H1 (cell line): ENCODE results near the gene ZBED5. TPM values are rescaled to one million over a fixed set of nuclear protein-coding genes. Genes with fewer than 3 reads are reported as not detected.

Source experiments
- CTCF ChIA-PET: fragments of 300-600 bp; sonication (Branson Sonifier 250); formaldehyde crosslinking; loops from one replicate; lab custom pipeline; 2021; ENCODE audit not compliant: partially characterized antibody; lab: Charles Lee
- POLR2A ChIA-PET: fragments of 300-600 bp; sonication (Branson Sonifier 250); formaldehyde crosslinking; loops from one replicate; lab custom pipeline; 2021; ENCODE audit warnings: inconsistent platforms; ENCODE audit not compliant: partially characterized antibody; lab: Charles Lee
- DNase-seq, 2 experiments: peaks; one replicate each; pipeline versions ENCODE4 v3.0.0 to v3.0.0-alpha.2; 2010 to 2022; ENCODE audit warnings: low spot score in 2 of 2, low read depth in 1 of 2, mixed read lengths in 1 of 2
- FAIRE-seq: peaks from 2 replicates; lab custom pipeline; 2011; peaks lifted over from hg19 to GRCh38; lab: Jason Lieb, UNC
- H2AFZ ChIP-seq: 2 replicates; pipeline ENCODE4 v1.8.1; 2012; ENCODE audit warnings: low read length, inconsistent platforms
- H2AK5ac ChIP-seq: 2 replicates; pipeline ENCODE4 v1.6.1; 2013; ENCODE audit warnings: low read depth, low read length
- H2BK120ac ChIP-seq: replicated peaks from 2 replicates; pipeline ENCODE3; 2013; ENCODE audit warnings: low read depth, low read length, inconsistent platforms
- H2BK12ac ChIP-seq: 2 replicates; pipeline ENCODE4 v1.6.1; 2013; ENCODE audit warnings: low read depth, low read length
- H2BK15ac ChIP-seq: 2 replicates; pipeline ENCODE4 v1.6.1; 2013; ENCODE audit warnings: low read length
- H2BK20ac ChIP-seq: 2 replicates; pipeline ENCODE4 v1.6.1; 2013; ENCODE audit warnings: low read length
- H2BK5ac ChIP-seq: 2 replicates; pipeline ENCODE4 v1.6.1; 2013; ENCODE audit warnings: low read depth, low read length
- H3K14ac ChIP-seq: 2 replicates; pipeline ENCODE4 v1.6.1; 2013; ENCODE audit warnings: inconsistent platforms; ENCODE audit not compliant: insufficient read length
- H3K18ac ChIP-seq: 2 replicates; pipeline ENCODE4 v1.6.1; 2013; ENCODE audit warnings: low read length; ENCODE audit errors: extremely low read depth
- H3K23ac ChIP-seq: 2 replicates; pipeline ENCODE4 v1.6.1; 2013; ENCODE audit warnings: inconsistent platforms; ENCODE audit not compliant: insufficient read length
- H3K23me2 ChIP-seq: 2 replicates; pipeline ENCODE4 v1.6.1; 2013; ENCODE audit warnings: low read depth, low read length
- H3K27ac ChIP-seq: 2 replicates; pipeline ENCODE4 v1.6.1; 2011; ENCODE audit warnings: low read depth, low read length, inconsistent platforms
- H3K27me3 ChIP-seq, 4 experiments: replicated peaks in 1 of 4; 1 replicate in 1 of 4; 2 replicates in 3 of 4; pipeline versions ENCODE4 v1.6.1 to v1.8.1; 2011 to 2013; ENCODE audit warnings: low read length in 3 of 4, mild to moderate bottlenecking in 3 of 4, inconsistent platforms in 2 of 4, mixed read lengths in 2 of 4, moderate library complexity in 1 of 4; ENCODE audit not compliant: control insufficient read depth in 3 of 4, insufficient read depth in 3 of 4; ENCODE audit errors: extremely low read depth in 1 of 4
- H3K36me3 ChIP-seq, 4 experiments: 2 replicates each; pipeline versions ENCODE4 v1.6.1 to v1.8.1; 2011 to 2013; ENCODE audit warnings: mild to moderate bottlenecking in 4 of 4, low read length in 3 of 4, moderate library complexity in 2 of 4, control low read depth in 1 of 4, inconsistent platforms in 1 of 4; ENCODE audit not compliant: insufficient read depth in 4 of 4, control insufficient read depth in 2 of 4
- H3K4ac ChIP-seq: replicated peaks from 2 replicates; pipeline ENCODE3; 2013; ENCODE audit warnings: low read length, low read depth, mixed read lengths, inconsistent platforms; ENCODE audit not compliant: insufficient read length
- H3K4me1 ChIP-seq, 4 experiments: replicated peaks in 1 of 4; 1 replicate in 1 of 4; 2 replicates in 3 of 4; pipeline versions ENCODE4 v1.6.1 to v1.8.1; 2011 to 2013; ENCODE audit warnings: low read length in 3 of 4, inconsistent platforms in 2 of 4, mixed read lengths in 1 of 4; ENCODE audit not compliant: insufficient read depth in 4 of 4, control insufficient read depth in 3 of 4
- H3K4me2 ChIP-seq, 2 experiments: 2 replicates each; pipeline versions ENCODE4 v1.6.1 to v1.8.1; 2011 to 2013; ENCODE audit warnings: low read depth in 2 of 2, low read length in 2 of 2, control low read depth in 1 of 2, inconsistent platforms in 1 of 2, mild to moderate bottlenecking in 1 of 2; ENCODE audit not compliant: insufficient read depth in 1 of 2
- H3K4me3 ChIP-seq, 4 experiments: fragments of 200-600, 300-600 bp in 1 of 4; sonication (generic), shearing (Covaris generic), sonication (Bioruptor Twin) in 1 of 4; 2 replicates each; pipeline versions ENCODE4 v1.5.1 to v1.8.1; 2011 to 2016; ENCODE audit warnings: low read length in 4 of 4, low read depth in 3 of 4, control low read depth in 2 of 4, inconsistent platforms in 2 of 4, mild to moderate bottlenecking in 2 of 4, mixed read lengths in 1 of 4, moderate library complexity in 1 of 4; ENCODE audit not compliant: insufficient read depth in 2 of 4; ENCODE audit errors: extremely low read depth in 1 of 4
- H3K56ac ChIP-seq: replicated peaks from 2 replicates; pipeline ENCODE3; 2013; ENCODE audit warnings: low read depth, mild to moderate bottlenecking, mixed read lengths, low read length, inconsistent platforms; ENCODE audit not compliant: insufficient read length
- H3K79me1 ChIP-seq: 2 replicates; pipeline ENCODE4 v1.6.1; 2013; ENCODE audit warnings: low read depth, low read length, control low read depth
- H3K79me2 ChIP-seq, 2 experiments: 2 replicates each; pipeline versions ENCODE4 v1.6.1 to v1.8.1; 2012 to 2013; ENCODE audit warnings: low read length in 2 of 2, mild to moderate bottlenecking in 2 of 2, inconsistent platforms in 1 of 2; ENCODE audit not compliant: insufficient read depth in 2 of 2, control insufficient read depth in 1 of 2
- H3K9ac ChIP-seq, 4 experiments: replicated peaks in 1 of 4; 1 replicate in 1 of 4; 2 replicates in 3 of 4; pipeline versions ENCODE4 v1.6.1 to v1.8.1; 2011 to 2013; ENCODE audit warnings: low read depth in 3 of 4, low read length in 3 of 4, control low read depth in 2 of 4, mild to moderate bottlenecking in 2 of 4, moderate library complexity in 2 of 4, inconsistent platforms in 1 of 4; ENCODE audit errors: extremely low read depth in 1 of 4
- H3K9me3 ChIP-seq, 2 experiments: 2 replicates each; pipeline versions ENCODE4 v1.6.1 to v1.8.1; 2012 to 2013; ENCODE audit warnings: mild to moderate bottlenecking in 2 of 2, moderate library complexity in 2 of 2, control low read depth in 1 of 2, inconsistent platforms in 1 of 2, low read depth in 1 of 2, low read length in 1 of 2, mixed read lengths in 1 of 2; ENCODE audit not compliant: insufficient read depth in 2 of 2
- H4K20me1 ChIP-seq, 2 experiments: replicated peaks in 1 of 2; 2 replicates each; pipeline versions ENCODE3 to v1.8.1; 2011 to 2013; ENCODE audit warnings: inconsistent platforms in 2 of 2, low read length in 2 of 2, mild to moderate bottlenecking in 1 of 2; ENCODE audit not compliant: insufficient read depth in 2 of 2, control insufficient read depth in 1 of 2
- H4K5ac ChIP-seq: 2 replicates; pipeline ENCODE4 v1.6.1; 2013; ENCODE audit warnings: low read length, low read depth, mixed read lengths, inconsistent platforms; ENCODE audit not compliant: insufficient read length
- H4K8ac ChIP-seq: 2 replicates; pipeline ENCODE4 v1.8.0; 2013; ENCODE audit warnings: mild to moderate bottlenecking, moderate library complexity, low read length, inconsistent platforms; ENCODE audit not compliant: insufficient read depth; ENCODE audit errors: extremely low read depth
- H4K91ac ChIP-seq: replicated peaks from 2 replicates; pipeline ENCODE3; 2013; ENCODE audit warnings: low read length, mixed read lengths, inconsistent platforms; ENCODE audit not compliant: insufficient read length
- CEBPB ChIP-seq: IDR thresholded peaks from 2 replicates; pipeline ENCODE4 v1.6.1; 2012; ENCODE audit warnings: low read depth, low read length
- RAD21 ChIP-seq, 2 experiments: IDR thresholded peaks in 1 of 2; conservative IDR thresholded peaks in 1 of 2; 2 replicates each; pipeline ENCODE4 v1.6.1; 2011; ENCODE audit warnings: low read depth in 2 of 2, low read length in 2 of 2, improper control_type of control experiment in 1 of 2, inconsistent platforms in 1 of 2, mild to moderate bottlenecking in 1 of 2, moderate library complexity in 1 of 2
- WGBS, 2 experiments: shearing (Covaris generic) in 1 of 2; methylation state at CpG; one replicate each; pipeline versions ENCODE4 v1.1.6 to v1.1.7; 2013 to 2015; ENCODE audit warnings: low lambda C conversion rate in 2 of 2, mixed read lengths in 2 of 2, inconsistent platforms in 1 of 2, low coverage in 1 of 2, missing lambda C conversion rate in 1 of 2; ENCODE audit not compliant: insufficient replicate concordance in 2 of 2, insufficient coverage in 1 of 2, insufficient read length in 1 of 2; ENCODE audit errors: extremely low coverage in 1 of 2, missing lambda C conversion rate in 1 of 2; 5-methylcytosine and 5-hydroxymethylcytosine counted together
- polyA plus RNA-seq, 7 experiments: library from polyadenylated mRNA; depleted of rRNA in 3 of 7; stranded (reverse) in 5 of 7; unstranded in 2 of 7; fragments of >200 nt in 5 of 7; fragments of 200-250 nt in 2 of 7; gene quantifications; 1 replicate in 5 of 7; 2 replicates in 1 of 7; 4 replicates in 1 of 7; pipeline versions ENCODE4 v1.2.1 to v1.2.3, GENCODE V29; 2011 to 2013; ENCODE audit warnings: missing spikeins in 2 of 7, mixed read lengths in 2 of 7
- total RNA-seq: library from RNA; stranded (reverse); fragmentation: NEBNext Ultra II Directional; extraction: Animal tissue kit (Norgen Biotek cat#: 25700); gene quantifications from 2 replicates; pipeline ENCODE4 v1.2.1, GENCODE V29; 2021

The ZBED5 gene
- total and polyA plus RNA-seq, 2 of the 8 experiments (the other 6 are each of a cell fraction or from before 2014, with no cell fraction given): 54.2 to 94.7 TPM

DNA sequence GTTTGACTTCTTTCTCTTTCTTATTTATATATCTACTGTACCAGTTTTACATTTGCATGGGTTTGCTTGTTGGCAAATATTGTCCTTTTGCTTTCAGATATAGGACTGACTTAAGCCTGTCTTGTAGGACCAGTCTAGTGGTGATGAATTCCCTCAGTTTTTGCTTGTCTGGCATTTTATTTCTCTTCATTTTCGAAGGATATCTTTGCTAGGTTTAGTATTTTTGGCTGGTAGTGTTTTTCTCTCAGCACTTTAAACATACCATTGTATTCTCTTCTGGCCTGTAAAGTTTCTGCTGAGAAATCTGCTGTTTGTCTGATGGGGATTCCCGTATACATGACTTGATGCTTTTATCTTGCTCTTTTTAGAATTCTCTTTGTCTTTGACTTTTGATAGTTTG, 14.2 kb upstream of the ZBED5 start:
- Histone ChIP-seq H3K4me1 (peaks cover 0 to 2% (median 0%) of the 10 kb centered on the region in 4 experiments; a peak in 1 of 7 replicates), H3K79me1 (no peaks in the 10 kb centered on the region), H3K27ac (no peak overlapping the region), H2AFZ (no peak overlapping the region), H4K8ac (no peak overlapping the region), H2BK5ac (no peak overlapping the region), H3K14ac (no peak overlapping the region), H2AK5ac (no peak overlapping the region), H3K36me3 (no peaks in the 10 kb centered on the region), H2BK120ac (no peak overlapping the region), H3K9ac (no peak overlapping the region), H4K20me1 (no peaks in the 10 kb centered on the region), H3K23me2 (no peaks in the 10 kb centered on the region), H3K4me2 (no peak overlapping the region), H3K4me3 (no peak overlapping the region), H3K79me2 (no peaks in the 10 kb centered on the region), H2BK15ac (no peak overlapping the region), H4K5ac (no peak overlapping the region), H4K91ac (no peak overlapping the region), H2BK12ac (no peak overlapping the region), H3K18ac (no peak overlapping the region), H3K56ac (no peak overlapping the region), H3K4ac (no peak overlapping the region), H3K9me3 (no peaks in the 10 kb centered on the region; a peak in 1 of 4 replicates), H3K27me3 (no peaks in the 10 kb centered on the region), H2BK20ac (no peak overlapping the region), H3K23ac (no peak overlapping the region)
- WGBS, 2 experiments: 88% methylated on average over 2 of the region's 2 CpGs; no CpG with 5 or more reads in 1 of the 2 experiments
- TF ChIP-seq CEBPB: no peak
- TF ChIP-seq RAD21 (IDR thresholded peaks at IDR 0.05 in 1 of 2, conservative IDR thresholded peaks at IDR 0.05 in 1 of 2; ENCODE audit: low read depth in 2 of 2, low read length in 2 of 2): no peak
- no peak for DNase-seq
- CTCF ChIA-PET: no interaction called here
- no peak for FAIRE-seq
- POLR2A ChIA-PET: no interaction called here
